ENCODE data around the gene LRRC26. TPM values are rescaled to one million over a fixed set of nuclear protein-coding genes. Genes with fewer than 3 reads are reported as not detected.

LRRC26 gene
- total RNA-seq, 5 donors from 2014 or later (not counting 1 experiment from before 2014, with no cell fraction given) = not detected

DNA sequence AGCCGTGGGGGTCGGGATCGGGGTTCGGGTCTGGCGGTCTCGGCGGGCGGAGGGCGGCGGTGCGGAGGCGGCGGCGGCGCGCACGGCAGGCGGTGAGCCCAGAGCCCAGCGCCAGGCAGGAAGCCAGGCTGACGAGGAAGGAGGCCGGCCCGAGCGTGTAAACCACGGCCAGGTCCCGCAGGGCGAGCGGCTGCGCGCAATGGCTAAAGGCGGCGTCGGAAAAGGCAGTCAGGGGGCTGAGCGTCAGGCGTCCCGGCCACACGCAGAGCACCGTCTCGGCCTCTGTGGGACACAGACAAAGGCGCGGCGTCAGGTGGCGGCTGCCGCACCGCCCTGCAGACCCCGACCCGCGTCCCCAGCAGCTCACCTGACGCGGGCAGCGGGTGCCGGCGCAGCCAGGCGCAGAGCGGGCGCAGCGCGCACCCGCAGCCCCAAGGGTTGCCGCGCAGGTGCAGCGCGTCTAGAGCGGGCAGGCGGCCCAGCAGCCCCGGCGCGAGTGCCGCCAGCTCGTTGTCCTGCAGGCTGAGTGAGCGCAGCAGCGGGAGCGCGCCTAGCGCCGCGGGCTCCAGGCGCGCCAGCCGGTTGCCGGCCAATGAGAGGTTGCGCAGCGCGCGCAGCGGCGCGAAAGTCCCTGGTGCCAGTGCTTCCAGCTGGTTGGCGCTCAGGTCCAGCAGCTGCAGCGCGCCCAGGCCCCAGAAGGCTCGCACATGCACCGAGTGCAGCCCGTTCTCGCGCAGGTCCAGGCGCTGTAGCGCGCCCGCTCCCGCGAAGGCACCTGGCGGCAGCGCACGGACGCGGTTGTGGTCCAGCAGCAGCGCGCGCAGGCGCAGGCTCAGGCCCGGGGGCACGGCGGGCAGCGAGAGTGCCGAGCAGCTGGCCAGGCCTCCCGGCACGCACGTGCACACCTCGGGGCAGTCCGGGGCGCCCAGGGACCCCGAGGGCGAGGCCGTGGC lies 671 bp downstream of the LRRC26 start:
- POLR2A ChIA-PET = interaction anchor here in 1 of 2 donors (0.5 kb wide), 1 partner anchor 54 kb away, joined by 10 read pairs; no protein-coding TSS in a partner anchor
- 1% methylated on average over 124 of the region's 124 CpGs for WGBS (ENCODE audit: insufficient coverage)
- peak in 3 of 4 experiments; percentile 34 to 64 (median 51) for ATAC-seq (replicated peaks in 1 of 4)
- Histone ChIP-seq H3K4me3 (ENCODE audit: control insufficient read depth in 1 of 2, extremely low read depth in 1 of 2, low read length in 1 of 2) (peak overlapping the region in 1 of 2 donors; percentile 38), H3K36me3 (ENCODE audit: control insufficient read depth in 2 of 2, extremely low read depth in 1 of 2, insufficient read depth in 1 of 2, low read length in 1 of 2) (no peaks in the 10 kb centered on the region), H3K4me1 (ENCODE audit: control insufficient read depth in 1 of 2, extremely low read depth in 1 of 2, insufficient read depth in 2 of 2, low read length in 2 of 2) (peaks cover 0 to 15% of the 10 kb centered on the region in 2 experiments), H3K27ac (ENCODE audit: low read length) (no peak overlapping the region), H3K9me3 (no peaks in the 10 kb centered on the region), H3K27me3 (replicated peaks in 1 of 2; ENCODE audit: control insufficient read depth in 2 of 2, extremely low read depth in 1 of 2, insufficient read depth in 2 of 2, low read length in 1 of 2) (peaks cover 6 to 94% of the 10 kb centered on the region in 2 experiments)
- DNase-seq = peak in 2 of 35 experiments; percentile 15 to 17
- Mint-ChIP-seq H3K27ac (no peak overlapping the region), H3K4me1 (peaks cover 0 to 6% (median 0%) of the 10 kb centered on the region in 3 donors), H3K27me3 (peaks cover 9 to 43% of the 10 kb centered on the region in 2 donors), H3K9me3 (no peaks in the 10 kb centered on the region), H3K36me3 (no peaks in the 10 kb centered on the region), H3K4me3 (peak overlapping the region in 2 of 3 donors; percentile 45 to 55)
- CTCF ChIA-PET = no interaction called here

DNA sequence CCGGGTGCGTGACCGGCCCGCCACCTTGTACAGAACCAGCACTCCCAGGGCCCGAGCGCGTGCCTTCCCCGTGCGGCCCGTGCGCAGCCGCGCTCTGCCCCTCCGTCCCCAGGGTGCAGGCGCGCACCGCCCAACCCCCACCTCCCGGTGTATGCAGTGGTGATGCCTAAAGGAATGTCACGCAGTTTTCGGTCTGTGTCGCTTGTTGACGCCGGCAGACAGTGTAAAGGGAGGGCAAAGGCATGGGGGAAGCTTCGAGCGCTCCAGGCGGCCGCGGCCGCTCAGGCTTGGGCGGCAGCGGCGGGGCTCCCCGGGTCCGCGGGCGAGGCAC lies 1.3 kb downstream of the LRRC26 start:
- Mint-ChIP-seq H3K4me3 (peak overlapping the region in 2 of 3 donors; percentile 53 to 55), H3K36me3 (no peaks in the 10 kb centered on the region), H3K9me3 (no peaks in the 10 kb centered on the region), H3K27ac (no peak overlapping the region), H3K27me3 (peaks cover 10 to 46% of the 10 kb centered on the region in 2 donors), H3K4me1 (peaks cover 0 to 6% (median under 1%) of the 10 kb centered on the region in 3 donors)
- H3K9me3 ChIP-seq = no peaks in the 10 kb centered on the region
- ATAC-seq (replicated peaks in 1 of 4) (peak in 3 of 4 experiments; percentile 29 to 38 (median 30)), DNase-seq (no peak)
- CTCF ChIA-PET = no interaction called here
- 1% methylated on average over 26 of the region's 36 CpGs for WGBS (ENCODE audit: insufficient coverage)
- H3K4me3 ChIP-seq (ENCODE audit: control insufficient read depth in 1 of 2, extremely low read depth in 1 of 2, low read length in 1 of 2) = peak overlapping the region in 1 of 2 donors; percentile 35
- POLR2A ChIA-PET = interaction anchor here in 1 of 2 donors (0.5 kb wide), 1 partner anchor 55 kb away, joined by 10 read pairs; no protein-coding TSS in a partner anchor
- H3K4me1 ChIP-seq (ENCODE audit: control insufficient read depth in 1 of 2, extremely low read depth in 1 of 2, insufficient read depth in 2 of 2, low read length in 2 of 2) = peaks cover 0 to 10% of the 10 kb centered on the region in 2 experiments
- no peaks in the 10 kb centered on the region for H3K36me3 ChIP-seq (ENCODE audit: control insufficient read depth in 2 of 2, extremely low read depth in 1 of 2, insufficient read depth in 1 of 2, low read length in 1 of 2)
- H3K27me3 ChIP-seq (replicated peaks in 1 of 2; ENCODE audit: control insufficient read depth in 2 of 2, extremely low read depth in 1 of 2, insufficient read depth in 2 of 2, low read length in 1 of 2) = peaks cover 7 to 94% of the 10 kb centered on the region in 2 experiments
- H3K27ac ChIP-seq (ENCODE audit: low read length) = no peak overlapping the region

DNA sequence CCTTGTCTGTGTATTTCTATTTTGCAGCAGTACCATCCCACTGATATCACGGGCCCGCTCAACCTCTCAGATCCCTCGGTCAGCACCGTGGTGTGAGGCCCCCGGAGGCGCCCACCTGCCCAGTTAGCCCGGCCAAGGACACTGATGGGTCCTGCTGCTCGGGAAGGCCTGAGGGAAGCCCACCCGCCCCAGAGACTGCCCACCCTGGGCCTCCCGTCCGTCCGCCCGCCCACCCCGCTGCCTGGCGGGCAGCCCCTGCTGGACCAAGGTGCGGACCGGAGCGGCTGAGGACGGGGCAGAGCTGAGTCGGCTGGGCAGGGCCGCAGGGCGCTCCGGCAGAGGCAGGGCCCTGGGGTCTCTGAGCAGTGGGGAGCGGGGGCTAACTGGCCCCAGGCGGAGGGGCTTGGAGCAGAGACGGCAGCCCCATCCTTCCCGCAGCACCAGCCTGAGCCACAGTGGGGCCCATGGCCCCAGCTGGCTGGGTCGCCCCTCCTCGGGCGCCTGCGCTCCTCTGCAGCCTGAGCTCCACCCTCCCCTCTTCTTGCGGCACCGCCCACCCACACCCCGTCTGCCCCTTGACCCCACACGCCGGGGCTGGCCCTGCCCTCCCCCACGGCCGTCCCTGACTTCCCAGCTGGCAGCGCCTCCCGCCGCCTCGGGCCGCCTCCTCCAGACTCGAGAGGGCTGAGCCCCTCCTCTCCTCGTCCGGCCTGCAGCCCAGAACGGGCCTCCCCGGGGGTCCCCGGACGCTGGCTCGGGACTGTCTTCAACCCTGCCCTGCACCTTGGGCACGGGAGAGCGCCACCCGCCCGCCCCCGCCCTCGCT lies 1.9 kb downstream of the LRRC26 start:
- 12% methylated on average over 50 of the region's 57 CpGs for WGBS (ENCODE audit: insufficient coverage)
- Mint-ChIP-seq H3K9me3 (no peaks in the 10 kb centered on the region), H3K4me1 (peaks cover 0 to 6% (median 2%) of the 10 kb centered on the region in 3 donors), H3K4me3 (peak overlapping the region in 2 of 3 donors; percentile 41 to 55), H3K36me3 (no peaks in the 10 kb centered on the region), H3K27ac (no peak overlapping the region), H3K27me3 (peaks cover 12 to 49% of the 10 kb centered on the region in 2 donors)
- H3K27ac ChIP-seq (ENCODE audit: low read length) = no peak overlapping the region
- ChIA-PET CTCF (no interaction called here), POLR2A (no interaction called here)
- H3K27me3 ChIP-seq (replicated peaks in 1 of 2; ENCODE audit: control insufficient read depth in 2 of 2, extremely low read depth in 1 of 2, insufficient read depth in 2 of 2, low read length in 1 of 2) = peaks cover 8 to 94% of the 10 kb centered on the region in 2 experiments
- H3K4me3 ChIP-seq (ENCODE audit: control insufficient read depth in 1 of 2, extremely low read depth in 1 of 2, low read length in 1 of 2) = no peak overlapping the region
- H3K4me1 ChIP-seq (ENCODE audit: control insufficient read depth in 1 of 2, extremely low read depth in 1 of 2, insufficient read depth in 2 of 2, low read length in 2 of 2) = peaks cover 2 to 13% of the 10 kb centered on the region in 2 experiments
- DNase-seq = no peak
- no peaks in the 10 kb centered on the region for H3K36me3 ChIP-seq (ENCODE audit: control insufficient read depth in 2 of 2, extremely low read depth in 1 of 2, insufficient read depth in 1 of 2, low read length in 1 of 2)
- no peaks in the 10 kb centered on the region for H3K9me3 ChIP-seq
- peak in 1 of 4 experiments; percentile 32 for ATAC-seq (replicated peaks in 1 of 4)

GRCh38 chr9:137167277-137167746 lies 2.5 kb downstream of the LRRC26 start:
- H3K4me3 Mint-ChIP-seq = no peak overlapping the region
- DNase-seq = no peak
- WGBS (ENCODE audit: insufficient coverage) = 38% methylated on average over 30 of the region's 44 CpGs
- Histone ChIP-seq H3K36me3 (ENCODE audit: control insufficient read depth in 2 of 2, extremely low read depth in 1 of 2, insufficient read depth in 1 of 2, low read length in 1 of 2) (no peaks in the 10 kb centered on the region), H3K4me1 (ENCODE audit: control insufficient read depth in 1 of 2, extremely low read depth in 1 of 2, insufficient read depth in 2 of 2, low read length in 2 of 2) (peaks cover 3 to 18% of the 10 kb centered on the region in 2 experiments), H3K27ac (ENCODE audit: low read length) (no peak overlapping the region), H3K9me3 (no peaks in the 10 kb centered on the region), H3K27me3 (replicated peaks in 1 of 2; ENCODE audit: control insufficient read depth in 2 of 2, extremely low read depth in 1 of 2, insufficient read depth in 2 of 2, low read length in 1 of 2) (peaks cover 8 to 93% of the 10 kb centered on the region in 2 experiments), H3K4me3 (ENCODE audit: control insufficient read depth in 1 of 2, extremely low read depth in 1 of 2, low read length in 1 of 2) (no peak overlapping the region)
- CTCF ChIA-PET = interaction anchor here in 1 of 2 donors (0.6 kb wide), 1 partner anchor 8 kb away, joined by 3 read pairs; no protein-coding TSS in a partner anchor
- peaks cover 0 to 7% (median 2%) of the 10 kb centered on the region in 3 donors for H3K4me1 Mint-ChIP-seq
- H3K36me3 Mint-ChIP-seq = no peaks in the 10 kb centered on the region
- H3K9me3 Mint-ChIP-seq = no peaks in the 10 kb centered on the region
- no peak for ATAC-seq (replicated peaks in 1 of 4)
- H3K27ac Mint-ChIP-seq = no peak overlapping the region
- POLR2A ChIA-PET = no interaction called here
- H3K27me3 Mint-ChIP-seq = peaks cover 15 to 51% of the 10 kb centered on the region in 2 donors

GRCh38 chr9:137166380-137167229 lies 3.2 kb downstream of the LRRC26 start:
- Mint-ChIP-seq H3K36me3 (no peaks in the 10 kb centered on the region), H3K27me3 (peaks cover 15 to 52% of the 10 kb centered on the region in 2 donors), H3K4me1 (peaks cover 0 to 7% (median 4%) of the 10 kb centered on the region in 3 donors), H3K9me3 (no peaks in the 10 kb centered on the region), H3K27ac (no peak overlapping the region), H3K4me3 (no peak overlapping the region)
- H3K4me3 ChIP-seq (ENCODE audit: control insufficient read depth in 1 of 2, extremely low read depth in 1 of 2, low read length in 1 of 2) = no peak overlapping the region
- H3K36me3 ChIP-seq (ENCODE audit: control insufficient read depth in 2 of 2, extremely low read depth in 1 of 2, insufficient read depth in 1 of 2, low read length in 1 of 2) = no peaks in the 10 kb centered on the region
- ATAC-seq (replicated peaks in 1 of 4) (no peak), DNase-seq (no peak)
- no peaks in the 10 kb centered on the region for H3K9me3 ChIP-seq
- ChIA-PET CTCF (interaction anchor here in 1 of 2 donors (0.6 kb wide), 1 partner anchor 8 kb away, joined by 3 read pairs; no protein-coding TSS in a partner anchor), POLR2A (no interaction called here)
- peaks cover 8 to 92% of the 10 kb centered on the region in 2 experiments for H3K27me3 ChIP-seq (replicated peaks in 1 of 2; ENCODE audit: control insufficient read depth in 2 of 2, extremely low read depth in 1 of 2, insufficient read depth in 2 of 2, low read length in 1 of 2)
- peaks cover 3 to 23% of the 10 kb centered on the region in 2 experiments for H3K4me1 ChIP-seq (ENCODE audit: control insufficient read depth in 1 of 2, extremely low read depth in 1 of 2, insufficient read depth in 2 of 2, low read length in 2 of 2)
- WGBS (ENCODE audit: insufficient coverage) = 72% methylated on average over 15 of the region's 22 CpGs
- no peak overlapping the region for H3K27ac ChIP-seq (ENCODE audit: low read length)
